ENCODE results near the gene CTXN1.

- TF ChIP-seq POLR2A (IDR thresholded peaks at IDR 0.05; ENCODE audit: low read depth, low read length) (no peak), CHD1 (IDR thresholded peaks at IDR 0.05; ENCODE audit: low read depth, low read length) (no peak), SMC3 (IDR thresholded peaks at IDR 0.05; ENCODE audit: low read depth, low read length) (no peak), ELK1 (IDR thresholded peaks at IDR 0.05; ENCODE audit: borderline replicate concordance, low read depth, low read length) (no peak), RCOR1 (IDR thresholded peaks at IDR 0.05; ENCODE audit: insufficient replicate concordance, low read length) (no peak)
- TF ChIP-seq, protein P1, sequence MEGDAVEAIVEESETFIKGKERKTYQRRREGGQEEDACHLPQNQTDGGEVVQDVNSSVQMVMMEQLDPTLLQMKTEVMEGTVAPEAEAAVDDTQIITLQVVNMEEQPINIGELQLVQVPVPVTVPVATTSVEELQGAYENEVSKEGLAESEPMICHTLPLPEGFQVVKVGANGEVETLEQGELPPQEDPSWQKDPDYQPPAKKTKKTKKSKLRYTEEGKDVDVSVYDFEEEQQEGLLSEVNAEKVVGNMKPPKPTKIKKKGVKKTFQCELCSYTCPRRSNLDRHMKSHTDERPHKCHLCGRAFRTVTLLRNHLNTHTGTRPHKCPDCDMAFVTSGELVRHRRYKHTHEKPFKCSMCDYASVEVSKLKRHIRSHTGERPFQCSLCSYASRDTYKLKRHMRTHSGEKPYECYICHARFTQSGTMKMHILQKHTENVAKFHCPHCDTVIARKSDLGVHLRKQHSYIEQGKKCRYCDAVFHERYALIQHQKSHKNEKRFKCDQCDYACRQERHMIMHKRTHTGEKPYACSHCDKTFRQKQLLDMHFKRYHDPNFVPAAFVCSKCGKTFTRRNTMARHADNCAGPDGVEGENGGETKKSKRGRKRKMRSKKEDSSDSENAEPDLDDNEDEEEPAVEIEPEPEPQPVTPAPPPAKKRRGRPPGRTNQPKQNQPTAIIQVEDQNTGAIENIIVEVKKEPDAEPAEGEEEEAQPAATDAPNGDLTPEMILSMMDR (conservative IDR thresholded peaks at IDR 0.05; ENCODE audit: low read depth, low read length): no peak
These were observed 11.3 kb downstream of the CTXN1 start, which contains the start of gene TGFBR3L for GRCh38 chr19:7914598-7915045.

Measured in IMR-90 (cell line).